RCC 7860 (cell line): Measurements from ENCODE around the gene KIF26A.

Experiments
- DNase-seq: peaks from one replicate; pipeline ENCODE4 v3.0.0-alpha.2; 2015; ENCODE audit warnings: low spot score
- FAIRE-seq: peaks from 2 replicates; lab custom pipeline; 2012; peaks lifted over from hg19 to GRCh38; lab: Jason Lieb, UNC

KIF26A gene

DNA sequence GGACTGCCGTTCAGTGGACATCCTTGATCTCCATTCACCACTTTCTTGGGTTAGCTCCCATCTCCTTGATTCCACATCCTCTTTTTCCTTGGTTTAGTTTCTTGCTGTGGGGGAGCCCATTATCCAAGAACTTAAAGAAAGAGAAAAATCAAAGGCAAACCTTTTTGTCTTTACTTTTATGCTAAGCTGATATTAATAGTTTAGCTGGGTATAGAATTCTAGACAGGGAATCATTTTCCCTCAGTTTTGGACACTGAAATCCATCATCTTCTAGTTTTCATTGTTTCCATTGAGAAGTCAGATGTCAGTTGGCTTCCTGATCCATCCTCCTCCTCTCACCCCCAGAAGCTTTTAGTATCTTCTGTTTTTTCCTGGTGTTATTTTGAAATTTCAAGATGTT is 8.8 kb upstream of the KIF26A start:
- FAIRE-seq (no peak), DNase-seq (no peak)

DNA sequence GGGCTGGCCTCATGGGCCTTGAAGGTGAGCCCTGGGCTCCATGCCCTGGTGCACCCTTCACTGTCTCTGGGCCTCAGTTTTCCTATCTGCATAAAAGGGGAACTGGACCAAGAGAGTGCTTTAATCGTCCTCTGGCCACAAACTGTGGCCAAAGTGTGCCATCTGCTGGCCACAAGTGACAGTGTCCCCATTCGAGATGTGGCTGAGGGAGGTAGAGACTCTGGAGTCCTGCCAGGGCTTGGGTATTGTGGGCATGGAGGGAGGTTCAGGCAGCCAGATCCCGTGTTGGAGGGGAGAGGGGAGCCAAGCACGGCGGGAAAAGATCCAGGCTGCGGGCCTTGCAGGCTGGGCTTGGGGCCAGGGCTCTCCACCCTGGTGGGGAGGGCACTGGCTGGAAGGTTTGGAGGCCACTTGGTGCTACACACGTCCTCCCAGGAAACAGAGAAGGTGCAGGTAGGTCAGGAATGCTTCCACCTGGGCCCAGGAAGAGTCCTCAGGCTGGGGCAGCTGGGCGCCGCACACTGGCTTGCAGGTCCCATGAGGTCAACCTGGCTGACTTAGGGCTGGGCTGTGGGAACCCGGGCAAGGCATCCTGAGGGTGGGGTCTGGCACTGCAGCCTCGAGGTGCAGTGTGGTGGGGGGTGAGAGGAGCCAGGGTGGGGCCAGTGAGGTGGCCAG is 7.3 kb upstream of the KIF26A start:
- no peak for DNase-seq
- FAIRE-seq = no peak

DNA sequence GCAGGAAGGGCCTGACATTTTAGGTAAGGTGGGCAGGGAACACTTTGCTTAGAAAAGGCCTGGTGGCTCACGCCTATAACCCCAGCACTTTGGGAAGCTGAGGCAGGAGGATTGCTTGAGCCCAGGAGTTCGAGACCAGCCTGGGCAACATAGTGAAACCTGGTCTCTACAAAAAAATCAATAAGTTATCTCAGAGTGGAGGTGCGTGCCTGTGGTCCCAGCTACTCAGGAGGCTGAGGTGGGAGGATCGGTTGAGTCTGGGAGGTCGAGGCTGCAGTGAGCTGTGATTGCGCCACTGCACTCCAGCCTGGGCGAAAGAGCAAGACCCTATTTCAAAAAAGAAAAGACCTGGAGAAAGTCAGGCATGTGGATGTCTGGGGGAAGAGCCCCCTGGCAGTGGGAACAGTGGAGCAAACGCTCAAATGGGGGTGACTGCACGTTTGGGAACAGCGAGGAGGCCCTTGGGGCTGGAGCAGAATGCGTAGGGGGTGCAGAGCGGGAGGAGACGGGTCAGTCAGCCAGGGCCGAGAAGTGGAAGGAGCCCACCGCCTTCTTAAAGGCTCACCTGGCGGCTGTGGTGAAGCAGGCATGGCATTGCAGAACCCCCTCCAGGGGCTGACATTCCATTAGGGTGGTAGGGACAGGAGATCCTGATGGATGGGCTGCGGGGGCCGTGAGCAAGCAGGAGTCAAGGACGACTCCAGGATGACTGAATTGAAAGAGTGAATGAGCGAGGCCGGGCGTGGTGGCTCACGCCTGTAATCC is 6.2 kb upstream of the KIF26A start:
- no peak for DNase-seq
- no peak for FAIRE-seq

DNA sequence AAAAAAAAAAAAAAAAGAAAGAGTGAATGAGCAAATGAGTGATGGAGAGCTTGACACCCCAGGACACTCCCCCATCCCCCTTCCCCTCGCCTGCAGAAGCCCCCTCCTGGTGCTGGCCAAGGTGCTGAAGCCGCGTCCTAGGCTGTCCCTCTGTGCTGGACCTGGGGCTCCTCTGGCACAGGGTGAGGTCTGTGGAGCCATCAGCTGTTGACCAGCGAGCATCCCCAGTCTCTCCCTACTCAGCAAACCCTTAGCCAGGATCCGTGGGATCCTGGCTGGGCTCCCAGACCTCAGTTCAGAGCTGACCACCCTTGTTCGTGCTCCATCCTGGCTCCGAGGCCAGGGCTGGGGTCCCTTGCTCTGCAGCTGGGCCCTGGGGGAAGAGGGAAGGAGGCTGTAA is 5.4 kb upstream of the KIF26A start:
- FAIRE-seq (no peak), DNase-seq (no peak)

DNA sequence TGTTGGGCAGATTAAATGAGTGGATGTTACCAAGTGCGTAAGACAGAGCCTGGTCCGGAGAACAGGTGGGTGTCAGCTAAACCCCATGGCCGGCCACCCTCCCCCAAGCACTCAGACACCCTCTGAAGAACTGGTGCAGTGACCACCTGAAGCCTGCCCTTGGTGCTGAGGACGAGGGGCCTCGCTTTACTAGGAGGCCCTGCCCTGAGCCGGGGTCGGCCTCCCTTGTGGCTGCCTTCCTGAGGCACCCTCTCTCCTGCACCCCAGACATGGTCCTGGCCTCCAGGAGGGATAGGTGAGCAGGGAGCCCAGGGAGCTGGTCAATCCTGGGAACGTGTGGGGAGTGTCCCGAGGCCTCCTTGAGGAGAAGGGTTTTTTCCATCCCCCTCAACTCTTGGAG is 4.9 kb upstream of the KIF26A start:
- no peak for FAIRE-seq
- DNase-seq = no peak

DNA sequence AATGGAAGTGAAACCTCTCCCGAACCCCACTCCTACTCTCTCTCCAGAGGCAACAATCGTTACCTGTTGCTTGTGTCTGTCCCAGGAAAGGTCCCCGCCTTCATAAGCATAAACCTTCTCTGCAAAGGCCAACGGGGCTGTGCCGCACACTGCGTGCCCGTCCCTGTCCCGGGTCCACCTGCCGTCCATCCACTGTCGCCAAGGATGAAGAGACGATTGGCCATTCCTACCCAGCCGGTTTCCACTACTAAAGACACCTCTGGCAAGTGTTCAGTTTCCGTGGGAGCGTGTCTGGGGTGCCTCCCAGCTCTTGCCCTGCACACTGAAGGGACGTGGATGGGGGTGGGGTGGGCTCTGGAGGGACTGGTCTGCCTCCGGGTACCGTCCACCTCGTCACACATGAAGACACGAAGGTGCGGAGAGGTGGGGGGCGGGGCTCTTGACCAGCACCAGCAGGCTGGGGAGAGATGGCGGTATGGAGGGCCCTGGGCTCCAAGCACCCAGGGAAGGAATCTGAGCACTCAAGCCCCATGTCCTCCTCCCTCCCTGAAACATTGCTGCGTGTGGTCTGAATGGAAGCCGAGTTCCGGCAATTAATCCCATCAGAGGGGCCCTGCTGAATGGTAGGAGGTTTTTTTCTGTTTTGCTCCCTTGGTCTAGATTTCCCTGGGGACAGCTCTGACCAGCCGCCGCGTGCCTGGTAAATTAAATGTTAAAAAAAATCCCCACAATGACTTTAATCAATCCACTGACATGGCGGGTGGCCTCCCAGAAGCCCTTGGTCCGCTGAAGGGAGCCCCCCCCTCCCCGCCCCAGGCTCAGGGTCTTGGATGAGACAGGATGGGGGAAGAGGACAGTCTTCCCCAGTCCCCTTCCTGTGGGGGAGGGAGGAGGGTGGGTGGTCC is 4.1 kb upstream of the KIF26A start:
- FAIRE-seq (no peak), DNase-seq (no peak)

DNA sequence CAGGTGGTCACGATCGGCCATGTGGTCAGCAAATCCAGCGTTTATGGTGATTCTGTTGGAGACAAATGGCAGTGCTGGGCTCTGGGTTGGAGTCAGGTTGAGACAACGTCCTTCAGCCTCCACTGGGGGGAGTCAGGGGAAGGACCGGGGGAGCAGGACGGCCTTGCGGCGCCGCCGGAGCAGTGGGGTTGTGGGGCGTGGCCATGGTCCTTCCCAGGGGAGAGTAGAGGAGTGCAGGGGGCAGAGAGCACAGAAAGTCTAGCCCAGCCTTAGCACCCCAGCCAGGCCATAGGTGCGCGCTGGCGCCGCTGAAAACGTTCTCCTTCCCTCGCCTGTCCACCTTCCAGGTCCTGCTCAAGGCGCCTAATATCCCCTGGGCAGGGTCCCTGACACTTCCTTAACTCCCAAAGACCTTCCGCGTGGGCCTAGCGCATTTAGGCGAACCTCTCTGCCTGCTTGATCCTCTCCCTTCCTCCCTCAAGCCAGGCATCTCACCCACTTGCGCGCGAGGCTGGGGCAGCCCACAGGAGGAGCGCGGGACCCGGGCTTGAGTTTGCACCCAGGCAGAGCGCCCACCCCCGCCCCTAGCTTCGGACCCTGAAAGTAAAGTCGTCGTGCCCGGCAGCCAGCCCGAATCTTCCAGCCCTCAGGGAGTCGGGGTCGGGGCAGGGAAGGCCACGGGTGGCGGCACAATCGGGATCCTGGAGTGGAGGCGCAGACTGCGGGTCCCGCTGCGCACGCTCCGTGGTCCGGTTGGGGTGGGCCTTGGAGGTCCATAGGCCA is 3.1 kb upstream of the KIF26A start:
- FAIRE-seq = no peak
- no peak for DNase-seq

DNA sequence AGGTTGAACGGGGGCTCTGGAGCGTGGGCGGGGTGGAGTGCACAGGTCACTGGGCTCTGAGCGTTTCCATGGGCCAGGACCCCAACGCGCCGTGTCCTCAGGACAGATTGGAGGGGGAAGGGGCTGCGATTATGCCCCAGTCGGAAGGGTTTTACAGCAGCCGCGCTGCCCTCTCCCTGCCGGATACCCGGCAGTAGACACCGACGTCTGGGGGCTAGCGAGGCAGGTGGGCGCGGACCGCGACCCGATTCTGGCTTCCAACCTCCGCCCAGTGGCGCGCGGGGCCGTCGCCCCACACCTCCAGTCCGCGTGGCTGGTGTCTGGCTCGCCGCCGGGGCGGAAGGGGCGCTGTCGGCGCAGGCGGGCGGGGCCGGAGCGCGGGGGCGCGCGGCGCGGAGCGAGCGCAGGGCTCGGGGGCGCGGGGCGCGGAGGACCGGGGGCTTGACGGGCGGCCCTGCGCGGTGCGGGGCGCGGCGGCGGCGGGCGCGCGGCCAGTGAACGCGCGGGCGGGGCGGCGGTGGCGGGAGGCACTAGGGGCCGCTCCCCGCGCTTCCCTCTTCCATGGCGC is 2.4 kb upstream of the KIF26A start:
- no peak for FAIRE-seq
- DNase-seq = no peak

DNA sequence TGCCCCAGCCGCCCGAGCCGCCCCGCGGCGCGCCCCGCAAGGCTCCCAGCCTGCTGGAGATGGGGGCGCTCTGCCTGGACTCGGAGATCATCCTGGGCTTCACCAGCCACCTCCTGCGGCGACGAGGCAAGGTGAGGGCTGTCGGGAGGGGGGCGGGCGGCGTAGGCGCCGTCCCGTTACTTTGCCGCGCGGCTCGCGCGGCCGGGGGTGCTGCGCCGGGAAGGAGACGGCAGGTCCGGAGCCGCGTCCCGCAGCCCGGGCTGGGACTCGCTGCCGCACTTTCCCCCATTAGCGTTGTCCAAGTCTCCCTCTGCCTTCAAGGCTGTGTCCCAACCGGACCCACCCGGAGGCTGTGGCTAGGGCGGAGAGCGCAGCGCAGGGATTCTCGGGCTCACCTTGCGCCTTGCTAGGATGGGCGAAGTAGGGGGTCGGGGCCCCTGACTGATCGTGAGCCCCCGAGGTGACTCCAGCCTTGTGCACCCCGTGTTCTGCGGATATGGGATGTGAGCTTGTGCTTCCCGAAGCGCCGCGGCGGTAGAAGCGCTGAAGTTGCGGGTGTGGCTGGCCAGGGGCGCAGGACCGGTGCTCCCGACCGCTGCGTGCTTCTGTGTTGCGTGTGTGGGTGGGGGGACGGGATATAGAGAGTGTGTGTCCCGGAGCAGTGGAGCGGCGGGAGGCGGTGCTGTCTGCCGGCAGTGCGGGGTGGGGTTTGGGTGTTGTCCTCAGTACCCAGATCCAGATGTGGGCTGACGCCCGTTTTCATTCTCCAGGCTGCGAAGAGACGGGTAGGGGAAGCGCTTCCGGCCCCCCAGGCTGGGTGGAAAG is 1.7 kb upstream of the KIF26A start:
- DNase-seq (no peak), FAIRE-seq (no peak)

DNA sequence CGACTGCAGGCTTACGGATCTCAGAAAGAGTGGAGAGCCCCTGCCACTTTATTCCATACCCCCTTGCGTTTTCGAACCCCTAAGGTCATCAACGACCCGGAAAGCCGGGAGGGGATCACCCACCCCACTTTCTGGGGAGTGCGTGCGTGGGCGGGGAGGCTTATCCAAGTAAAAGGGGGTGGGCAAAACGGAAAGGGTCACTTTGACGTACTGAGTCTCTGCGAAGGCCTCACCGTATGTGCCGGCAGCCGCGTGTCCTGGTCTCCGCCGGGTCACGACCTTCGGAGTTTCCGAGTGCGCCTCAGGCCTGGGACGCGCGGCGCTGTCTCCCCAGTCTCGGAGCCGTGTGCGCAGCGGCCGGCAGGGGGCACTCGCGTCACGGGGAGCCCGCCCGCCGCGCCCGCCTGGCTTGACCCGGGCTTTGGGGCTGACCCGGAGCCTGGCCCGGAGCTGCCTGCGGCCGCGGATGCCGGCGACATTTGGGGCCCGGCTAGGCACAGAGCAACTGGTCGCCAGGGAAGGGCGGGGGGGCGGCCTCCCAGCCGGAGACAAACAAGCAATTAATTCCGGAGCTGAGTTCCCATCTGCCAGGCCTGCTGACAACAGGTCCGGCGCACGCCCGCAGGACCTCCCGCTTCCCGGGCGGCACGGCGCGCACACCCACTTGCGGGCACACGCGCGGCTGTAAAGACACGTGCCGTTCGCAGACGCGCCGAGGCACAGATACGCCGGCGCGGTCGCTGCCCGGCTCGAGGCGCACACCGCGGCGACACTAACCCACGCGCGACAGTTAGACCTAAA is 890 bp upstream of the KIF26A start:
- DNase-seq (no peak), FAIRE-seq (no peak)

DNA sequence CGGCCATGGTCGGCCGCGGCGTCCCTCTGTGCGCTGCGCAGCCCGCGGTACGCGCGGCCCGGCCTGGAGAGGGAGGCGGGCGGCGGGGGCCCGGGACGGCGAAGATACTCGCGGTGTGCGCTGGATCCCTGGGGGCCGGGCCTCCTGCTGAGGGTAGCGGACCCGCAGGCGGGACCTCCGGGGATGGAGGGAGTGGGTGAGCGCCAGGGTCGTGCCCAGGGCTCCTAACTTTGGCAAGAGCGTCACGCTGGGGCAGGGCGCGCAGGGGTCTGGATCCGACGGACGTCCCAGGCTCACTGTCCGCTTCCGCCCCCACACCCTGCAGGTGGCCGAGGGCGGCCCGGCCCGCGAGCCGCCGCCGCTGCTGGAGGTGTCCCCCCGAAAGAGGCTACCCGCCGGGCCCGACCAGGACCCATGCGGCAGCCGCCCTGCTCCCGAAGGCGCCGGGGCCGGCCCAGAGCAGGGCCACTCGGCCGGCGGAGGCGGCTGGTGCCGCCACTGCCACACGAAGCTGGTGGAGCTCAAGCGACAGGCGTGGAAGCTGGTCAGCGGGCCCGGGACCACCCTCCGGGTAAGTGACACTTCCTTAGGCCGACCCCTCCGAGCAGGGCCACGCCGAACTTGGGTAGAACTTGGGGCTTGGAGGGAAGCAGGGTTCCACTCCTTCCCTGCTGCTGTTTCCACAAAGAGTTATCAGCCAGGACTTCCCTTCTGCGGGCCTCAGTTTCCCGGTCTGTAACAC is 502 bp downstream of the KIF26A start:
- FAIRE-seq (no peak), DNase-seq (no peak)

DNA sequence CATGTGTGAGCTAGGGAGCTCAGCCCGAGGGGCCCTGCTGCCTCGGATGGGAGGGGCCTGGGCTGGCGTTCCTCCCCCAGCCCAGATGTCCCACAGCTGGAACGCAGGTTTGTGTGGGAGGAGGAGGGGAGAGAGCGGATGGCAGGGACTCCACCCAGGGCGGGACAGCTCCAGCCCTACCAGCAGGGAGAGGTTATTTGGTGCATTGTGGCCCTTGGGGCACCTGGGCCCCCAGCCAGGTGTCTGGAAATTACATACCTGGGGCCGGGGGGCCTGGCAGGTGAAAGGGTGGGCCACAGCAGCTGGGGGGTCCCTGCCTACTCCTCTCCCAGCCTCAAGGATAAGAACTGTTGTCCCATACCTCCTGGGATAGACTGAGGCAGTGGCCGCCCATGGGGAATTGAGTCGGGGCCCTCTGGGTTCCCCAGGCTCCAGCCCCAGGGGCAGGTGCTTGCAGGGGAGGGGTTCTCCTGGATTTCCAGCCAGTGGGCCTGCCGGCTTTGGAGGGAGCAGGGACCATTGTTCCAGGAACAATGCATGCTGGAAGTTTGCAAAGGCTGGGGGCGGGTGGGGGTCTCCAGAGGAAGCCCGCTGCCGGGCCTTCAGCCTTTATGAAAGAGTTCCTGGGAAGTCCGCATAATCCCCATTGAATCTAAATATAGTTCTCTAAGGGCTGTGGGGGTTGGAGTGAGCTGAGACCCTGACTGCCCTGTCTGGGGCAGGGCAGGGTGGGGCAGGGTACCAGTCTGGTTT is 1.2 kb downstream of the KIF26A start:
- DNase-seq = no peak
- FAIRE-seq = no peak

DNA sequence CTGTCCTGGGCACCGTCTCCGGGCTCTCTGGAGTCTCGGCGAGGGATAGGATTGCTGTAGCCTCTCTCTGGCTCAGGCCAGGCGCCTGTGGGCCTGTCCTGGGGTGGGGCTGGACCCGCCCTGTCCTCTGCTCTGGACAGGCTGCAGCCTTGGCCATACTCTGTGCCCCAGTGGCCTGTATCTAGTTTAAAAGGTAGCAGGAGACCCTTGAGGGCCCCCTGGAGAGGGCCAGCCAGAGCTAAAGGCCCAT is 1.8 kb downstream of the KIF26A start:
- FAIRE-seq (no peak), DNase-seq (no peak)

DNA sequence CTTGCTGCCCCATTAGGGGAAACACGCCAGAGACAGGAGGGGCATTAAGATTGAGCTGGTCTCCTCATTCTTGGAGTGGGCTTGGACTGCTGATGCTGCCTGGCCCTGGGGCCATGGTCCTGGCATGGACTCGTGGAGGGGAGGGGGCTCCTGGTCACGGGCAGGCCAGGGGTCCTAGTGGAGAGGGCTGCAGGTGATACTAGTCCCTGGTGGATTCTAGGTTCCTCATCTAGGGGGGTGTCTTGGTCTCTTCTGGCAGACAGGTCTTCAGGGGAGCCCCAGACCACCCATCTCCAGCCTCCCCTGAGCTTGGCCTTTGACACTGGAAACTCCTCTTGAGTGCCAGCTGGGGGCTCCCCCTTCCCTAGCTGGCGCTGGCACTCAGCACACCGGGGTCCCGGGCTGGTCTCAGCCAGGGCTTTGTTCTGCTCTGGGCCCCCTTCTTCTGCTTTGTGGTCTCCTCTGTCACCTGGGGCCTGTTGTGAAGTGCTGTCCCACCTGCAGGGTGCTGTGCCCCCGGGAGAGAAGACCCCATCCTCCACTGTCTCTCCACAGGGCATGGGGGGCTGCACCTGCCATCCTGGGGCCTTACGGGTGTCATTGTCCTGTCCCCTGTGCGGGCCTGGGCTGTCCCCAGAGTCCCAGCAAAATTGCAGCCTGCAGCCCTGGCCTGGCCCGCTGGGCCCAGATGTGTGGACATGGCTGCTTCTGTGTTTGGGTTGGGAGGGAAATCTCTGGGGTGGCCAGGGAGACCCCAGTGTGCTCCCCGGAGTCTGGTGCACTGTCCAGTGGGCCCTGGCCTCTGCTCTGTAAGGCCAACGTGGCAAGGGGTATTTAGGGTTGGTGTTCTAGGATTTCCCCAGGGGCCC is 2.3 kb downstream of the KIF26A start:
- no peak for FAIRE-seq
- no peak for DNase-seq

DNA sequence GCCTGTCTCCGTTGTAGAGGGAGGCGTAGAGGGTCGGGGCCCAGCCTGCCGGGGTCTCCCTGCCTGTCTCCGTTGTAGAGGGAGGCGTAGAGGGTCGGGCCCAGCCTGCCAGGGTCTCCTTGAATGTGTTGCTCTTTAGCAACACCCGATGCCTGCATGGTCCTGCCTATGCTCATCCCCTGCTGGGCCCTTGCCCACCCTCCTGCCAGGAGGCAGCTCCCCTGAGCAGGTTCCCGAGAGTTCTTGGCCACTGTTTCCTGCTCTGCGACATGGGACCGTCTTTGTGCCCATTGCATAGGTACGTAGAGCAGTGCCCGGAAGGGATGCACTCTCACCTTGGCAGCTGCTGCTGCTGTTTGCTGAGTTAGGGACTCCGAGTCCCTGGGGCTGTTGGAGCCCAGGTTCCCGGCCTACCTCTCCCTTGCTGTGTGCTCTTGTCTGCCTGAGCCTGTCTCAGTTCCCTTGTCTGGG is 3.3 kb downstream of the KIF26A start:
- FAIRE-seq (no peak), DNase-seq (no peak)

DNA sequence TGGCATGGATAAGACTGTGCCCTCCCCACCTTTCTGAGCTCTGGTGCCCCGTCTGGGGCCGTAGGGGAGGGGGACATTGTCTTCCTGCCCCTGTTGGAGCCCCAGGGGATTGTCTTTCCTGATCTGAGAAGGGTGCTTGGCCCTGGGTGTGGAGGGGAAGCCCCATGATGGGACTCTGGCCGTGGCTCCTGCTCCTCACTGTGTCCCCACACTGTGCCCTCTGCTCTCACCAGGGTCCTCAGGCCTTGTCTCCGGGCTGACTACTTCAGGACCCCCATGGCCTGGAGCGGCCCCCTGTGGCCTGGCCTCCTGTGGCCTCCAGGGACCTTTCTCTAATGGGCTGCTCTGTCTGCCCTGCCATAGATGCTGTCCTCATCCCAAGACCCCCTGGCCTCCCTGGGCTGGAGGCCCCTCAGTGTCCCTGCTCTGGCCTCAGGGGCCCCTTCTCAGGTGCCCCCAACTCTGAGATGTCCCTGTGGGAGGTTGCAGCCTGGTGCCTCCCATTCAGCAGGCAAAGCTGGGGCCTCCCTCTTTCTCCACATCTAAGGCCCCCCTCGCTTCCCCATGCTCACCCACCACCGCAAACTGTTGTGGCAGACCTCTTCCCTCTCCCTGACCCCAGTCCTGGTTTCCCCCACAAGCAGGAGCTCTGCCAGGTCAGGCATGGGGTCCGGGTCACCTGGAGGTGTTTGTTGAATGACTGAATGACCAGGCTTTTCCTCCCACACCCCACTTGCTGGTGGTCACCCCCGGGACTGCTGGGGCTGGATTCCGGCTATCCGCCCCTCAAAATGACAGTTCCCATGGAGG is 4.0 kb downstream of the KIF26A start:
- DNase-seq (no peak), FAIRE-seq (no peak)
